RPMI7951 (cell line): ENCODE results near the gene EPM2AIP1. TPM values are rescaled to one million over a fixed set of nuclear protein-coding genes. Genes with fewer than 3 reads are reported as not detected.
A peak's percentile ranks its signal among the peaks of the same experiment; 100 is the strongest.
"Not testable (repeated sequence)": the region's sequence is repeated elsewhere in the genome, so short reads cannot be mapped to it uniquely, and the experiment has no call there.

Experiments
- DNase-seq: peaks from one replicate; pipeline ENCODE4 v3.0.0-alpha.2; 2012; ENCODE audit warnings: low read depth
- total RNA-seq: library from RNA; depleted of rRNA; stranded (reverse); fragments of >200 nt; shearing (Covaris generic); gene quantifications from 2 replicates; pipeline ENCODE4 v1.2.3, GENCODE V29; 2014; rRNA removed

Gene EPM2AIP1
- total RNA-seq = 7.8 and 10.1 TPM in 2 replicates

- DNase-seq = no peak
Observed at GRCh38 chr3:36992806-36993325, at the start of gene EPM2AIP1. Gene EPM2AIP1, minus strand, starts transcription at chr3:36993131. Its CDS starts 54 bp downstream, at chr3:36993077.

DNA sequence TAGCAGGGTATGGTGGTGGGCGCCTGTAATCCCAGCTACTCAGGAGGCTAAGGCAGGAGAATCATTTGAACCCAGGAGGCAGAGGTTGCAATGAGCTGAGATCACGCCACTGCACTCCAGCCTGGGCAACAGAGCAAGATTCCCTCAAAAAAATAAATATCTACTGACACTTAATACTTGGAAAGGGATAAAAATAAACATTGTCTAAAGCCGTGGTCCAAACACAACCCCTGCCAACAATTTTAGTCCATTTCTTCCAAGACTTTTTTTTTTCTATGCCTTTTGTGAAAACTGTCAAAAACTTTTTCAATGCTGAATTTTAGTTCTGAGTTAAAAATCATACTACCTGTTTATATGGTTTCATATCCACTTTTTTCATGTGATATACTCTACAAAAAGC, 49.8 kb upstream of the EPM2AIP1 start:
- DNase-seq = not testable (repeated sequence)

GRCh38 chr3:37041546-37042195, 48.7 kb upstream of the EPM2AIP1 start:
- DNase-seq = no peak

DNA sequence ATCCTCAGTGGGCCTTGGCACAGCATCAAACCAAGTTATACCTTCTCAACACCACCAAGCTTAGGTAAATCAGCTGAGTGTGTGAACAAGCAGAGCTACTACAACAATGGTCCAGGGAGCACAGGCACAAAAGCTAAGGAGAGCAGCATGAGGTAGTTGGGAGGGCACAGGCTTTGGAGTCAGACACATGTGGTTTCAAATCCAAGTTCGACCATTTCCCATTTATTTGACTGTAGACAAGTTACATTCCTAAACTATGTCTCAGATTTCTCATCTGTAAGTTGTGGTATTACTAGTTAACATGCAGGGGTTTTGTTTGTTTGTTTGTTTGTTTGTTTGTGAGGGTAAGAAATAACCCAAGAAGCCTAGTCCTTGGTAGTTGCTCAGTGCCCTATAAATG, 47.3 kb upstream of the EPM2AIP1 start:
- peak; percentile 7 for DNase-seq

DNA sequence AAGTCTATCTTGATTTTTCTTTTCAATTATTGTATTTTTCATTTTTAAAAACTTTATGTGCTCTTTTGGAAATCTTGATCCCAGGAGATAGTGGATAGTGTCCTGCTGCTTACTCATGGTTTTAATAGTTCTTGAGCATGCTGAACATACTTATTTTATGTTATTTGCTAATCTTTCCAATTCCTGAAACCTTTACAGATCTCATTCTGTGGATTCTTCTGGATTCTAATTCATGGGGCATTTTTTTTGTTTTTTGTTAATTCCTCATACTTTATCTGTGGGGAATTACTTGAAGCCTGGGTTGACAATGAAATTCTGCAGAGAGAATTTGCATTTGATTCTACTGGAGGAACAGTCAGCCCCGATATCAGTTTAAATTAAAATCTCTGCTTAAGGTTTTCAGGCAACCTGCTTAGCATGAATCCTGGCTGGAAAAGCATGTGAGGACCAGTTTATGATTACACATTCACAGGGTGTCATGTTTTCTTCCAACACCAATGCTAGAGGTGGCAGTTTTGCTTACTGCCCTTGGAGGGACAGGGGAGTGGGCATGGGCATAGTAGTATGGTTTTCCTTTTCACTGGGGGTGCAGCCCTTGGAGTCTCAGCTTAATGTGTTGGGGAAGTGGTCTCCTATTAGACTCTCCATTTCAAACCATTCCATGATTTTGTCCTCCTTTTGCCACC, 46.4 kb upstream of the EPM2AIP1 start:
- no peak for DNase-seq

DNA sequence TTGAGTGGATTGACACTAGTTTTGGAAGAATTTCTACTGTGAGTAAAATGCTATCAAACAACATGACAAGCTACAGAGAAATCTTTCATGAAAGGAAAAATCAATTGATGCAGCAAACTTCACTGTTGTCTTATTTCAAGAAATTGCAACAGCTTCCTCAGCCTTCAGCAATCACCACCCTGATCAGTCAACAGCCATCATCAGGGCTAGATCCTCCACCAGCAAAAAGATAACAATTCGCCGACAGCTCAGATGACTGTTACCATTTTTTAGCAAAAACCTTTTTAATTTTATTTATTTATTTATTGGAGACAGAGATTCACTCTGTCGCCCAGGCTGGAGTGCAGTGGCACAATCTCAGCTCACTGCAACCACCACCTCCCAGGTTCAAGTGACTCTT, 44.4 kb upstream of the EPM2AIP1 start:
- DNase-seq = no peak

- DNase-seq = no peak
Observed at GRCh38 chr3:37032961-37033360, 40.0 kb upstream of the EPM2AIP1 start.

DNA sequence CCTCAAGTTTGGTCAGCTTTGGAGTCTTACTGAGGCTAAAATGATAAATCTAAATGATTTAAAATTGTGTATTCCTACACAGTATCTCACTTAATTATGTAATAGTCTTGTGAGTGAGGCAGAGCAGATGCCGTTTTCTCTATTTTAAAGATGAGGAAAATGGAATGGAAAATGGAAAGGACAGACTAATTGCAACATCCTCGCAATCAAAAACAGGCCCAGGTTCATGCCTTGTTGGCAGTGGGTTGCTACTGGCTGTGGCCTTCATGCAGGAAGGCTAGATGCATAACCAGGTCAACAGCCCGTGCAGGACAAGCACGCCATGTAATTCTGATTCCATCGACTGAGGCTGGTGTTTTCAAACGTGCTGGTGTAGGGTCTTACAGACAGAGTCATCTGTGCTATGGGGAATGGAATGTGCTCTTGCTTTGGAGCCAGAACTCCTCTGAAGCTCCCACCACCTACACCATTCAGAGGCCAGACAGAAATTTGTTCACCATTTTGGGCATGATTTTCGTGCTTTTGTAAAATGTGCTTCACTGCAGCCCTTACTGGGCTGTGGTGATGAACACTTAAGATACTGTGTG, 38.3 kb upstream of the EPM2AIP1 start:
- DNase-seq = no peak

GRCh38 chr3:37030588-37030987, 37.7 kb upstream of the EPM2AIP1 start:
- DNase-seq = no peak

DNA sequence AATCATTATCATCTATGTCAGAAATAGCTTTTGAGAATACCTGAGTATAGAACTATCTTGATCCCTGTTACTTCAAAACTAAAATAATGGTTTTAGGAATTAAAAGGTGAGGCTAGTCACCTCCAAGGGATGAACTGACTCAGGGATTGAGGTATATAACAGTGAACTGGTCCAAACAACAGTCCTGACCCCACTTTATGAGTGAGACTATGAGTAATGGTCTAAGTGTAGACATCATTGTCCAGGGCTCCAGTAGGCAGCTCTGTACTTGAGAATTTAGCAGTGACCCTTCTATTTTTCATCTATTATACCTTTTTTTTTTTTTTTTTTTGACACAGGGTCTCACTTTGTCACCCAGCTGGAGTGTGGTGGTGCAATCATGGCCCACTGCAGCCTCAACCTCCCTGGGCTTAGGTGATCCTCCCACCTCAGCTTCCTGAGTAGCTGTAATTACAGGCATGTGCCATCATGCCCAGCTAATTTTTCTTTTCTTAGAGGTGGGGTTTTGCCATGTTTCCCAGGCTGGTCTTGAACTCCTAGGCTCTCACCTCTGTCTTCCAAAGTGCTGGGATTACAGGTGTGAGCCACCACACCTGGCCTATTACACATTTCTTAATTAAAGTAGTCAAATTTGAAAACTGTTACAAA, 36.7 kb upstream of the EPM2AIP1 start:
- no peak for DNase-seq

DNA sequence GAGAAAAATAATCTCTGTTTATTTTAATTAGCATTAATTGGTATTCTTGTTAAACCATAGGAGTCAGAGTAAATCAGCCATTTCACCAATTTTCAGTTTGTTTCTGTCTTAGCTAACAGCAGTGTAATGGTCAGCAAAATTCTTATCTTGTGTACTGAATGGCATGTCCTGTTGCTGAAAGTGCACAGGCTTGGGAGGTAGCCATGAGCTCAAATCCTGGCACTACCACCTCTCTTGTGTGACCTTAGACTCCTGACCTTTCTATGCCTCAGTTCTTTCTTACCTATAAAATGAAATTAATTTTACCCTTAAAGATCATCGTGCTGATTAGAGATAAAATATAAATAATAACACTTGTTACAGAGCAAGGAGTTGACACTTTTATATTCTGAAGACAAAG, 36.2 kb upstream of the EPM2AIP1 start:
- DNase-seq = no peak

GRCh38 chr3:37028329-37028728, 35.4 kb upstream of the EPM2AIP1 start:
- no peak for DNase-seq

DNA sequence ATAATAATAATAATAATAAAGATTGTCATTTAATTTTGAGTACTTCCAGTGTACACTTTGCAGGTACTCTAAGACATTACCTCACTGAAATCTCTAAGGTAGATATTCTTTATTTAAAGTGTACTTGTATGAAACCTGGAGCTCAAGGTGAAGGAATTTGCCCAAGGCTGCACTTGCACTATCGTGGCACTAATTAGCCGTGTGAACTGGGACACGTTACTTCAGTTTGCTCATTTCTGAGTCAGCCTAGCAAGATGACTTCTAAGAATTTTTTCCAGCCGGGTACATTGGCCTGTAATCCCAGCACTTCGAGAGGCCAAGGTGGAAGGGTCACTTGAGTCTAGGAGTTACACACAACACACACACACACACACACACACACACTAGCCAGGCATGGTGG, 33.9 kb upstream of the EPM2AIP1 start:
- no peak for DNase-seq

GRCh38 chr3:37025561-37026335, 32.8 kb upstream of the EPM2AIP1 start:
- DNase-seq = no peak

DNA sequence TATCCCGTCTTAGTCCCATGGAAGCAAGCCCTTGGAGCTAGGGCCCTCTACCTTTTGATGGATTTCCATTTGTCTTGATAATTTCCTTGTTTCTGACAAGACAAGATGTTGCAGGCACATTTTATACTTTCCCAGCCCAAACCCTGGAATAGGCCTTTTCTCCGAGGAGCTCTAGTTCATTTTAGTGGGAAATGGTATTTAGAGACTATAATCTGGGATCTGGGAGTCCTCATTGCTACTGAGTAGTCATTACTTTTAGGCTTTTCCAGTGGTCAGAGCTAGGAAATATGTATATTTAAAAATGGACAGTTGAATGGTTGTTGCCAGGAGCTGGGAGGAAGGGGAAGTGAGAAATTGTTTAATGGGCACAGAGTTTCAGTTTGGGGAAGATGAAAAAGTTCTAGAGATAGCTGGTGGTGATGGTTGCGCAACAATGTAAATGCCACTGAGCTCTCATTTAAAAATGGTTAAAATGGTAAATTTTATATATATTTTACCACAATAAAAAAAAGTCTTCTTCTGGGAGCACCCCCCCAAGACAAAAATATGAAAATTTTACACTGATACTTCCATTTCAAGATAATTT, 32.0 kb upstream of the EPM2AIP1 start:
- DNase-seq = no peak

GRCh38 chr3:37024092-37024491, 31.2 kb upstream of the EPM2AIP1 start:
- peak; percentile 33 for DNase-seq

GRCh38 chr3:37017683-37018082, 24.8 kb upstream of the EPM2AIP1 start:
- no peak for DNase-seq

- DNase-seq = no peak
Observed at GRCh38 chr3:37016903-37017302, 24.0 kb upstream of the EPM2AIP1 start.

DNA sequence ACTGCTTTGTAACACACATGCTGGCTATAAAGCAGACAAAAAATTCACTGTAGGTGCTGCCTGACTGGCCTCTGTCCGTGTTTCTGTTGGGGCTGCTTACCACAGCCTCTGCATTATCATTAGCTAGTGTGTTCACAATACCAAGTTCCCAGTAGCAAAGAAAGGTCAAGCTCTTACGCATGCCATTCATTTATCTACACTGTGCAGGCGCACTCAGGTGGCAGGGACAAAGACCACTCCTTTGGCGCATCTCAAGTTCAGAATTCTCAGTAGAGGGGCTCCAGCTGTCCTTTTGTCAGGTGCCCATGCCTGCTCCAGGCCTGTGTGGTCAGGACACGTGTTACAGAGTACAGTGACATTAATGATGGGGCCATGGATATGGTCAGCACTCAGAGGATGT, 22.7 kb upstream of the EPM2AIP1 start:
- no peak for DNase-seq

GRCh38 chr3:37014620-37015019, 21.7 kb upstream of the EPM2AIP1 start:
- DNase-seq = no peak
